Vagina (tissue), 2 donors: ENCODE results near the gene SCD5. TPM values are rescaled to one million over a fixed set of nuclear protein-coding genes. Genes with fewer than 3 reads are reported as not detected.

Experiments
- DNase-seq, 2 donors: peaks; one replicate each; pipeline ENCODE4 v3.0.0-alpha.2; 2017; ENCODE audit errors: extremely low spot score in 2 of 2
- H3K27ac ChIP-seq: fragments of 200-600 bp; sonication (generic); one replicate; pipeline ENCODE4 v1.5.1; 2019
- H3K27me3 ChIP-seq: fragments of 200-600 bp; sonication (generic); one replicate; pipeline ENCODE4 v1.5.1; 2019
- H3K36me3 ChIP-seq, 2 donors: fragments of 200-600 bp; sonication (generic); one replicate each; pipeline ENCODE4 v1.5.1; 2017 to 2019
- H3K4me1 ChIP-seq: fragments of 200-600 bp; sonication (generic); one replicate; pipeline ENCODE4 v1.5.1; 2019
- H3K4me3 ChIP-seq, 2 donors: fragments of 200-600 bp; sonication (generic); 1 replicate in 1 of 2; 2 replicates in 1 of 2; pipeline ENCODE4 v1.5.1; 2016 to 2019
- H3K9me3 ChIP-seq: fragments of 200-600 bp; sonication (generic); one replicate; pipeline ENCODE4 v1.5.1; 2019
- CTCF ChIP-seq, 3 experiments: fragments of 450-650 bp in 2 of 3; fragments of 200-600 bp in 1 of 3; sonication (generic) in 1 of 3; IDR thresholded peaks; one replicate each; pipeline ENCODE4 v1.5.1; 2017 to 2019; ENCODE audit warnings: antibody characterized with exemption in 3 of 3, mild to moderate bottlenecking in 2 of 3, moderate library complexity in 2 of 3
- POLR2A ChIP-seq, 2 donors: fragments of 450-650 bp; IDR thresholded peaks; one replicate each; pipeline ENCODE4 v1.6.1; 2017; ENCODE audit warnings: antibody characterized with exemption in 2 of 2, mild to moderate bottlenecking in 2 of 2, moderate library complexity in 2 of 2
- POLR2AphosphoS5 ChIP-seq, 2 donors: sonication (generic); formaldehyde crosslinking; IDR thresholded peaks; one replicate each; pipeline ENCODE4 v1.9.0; 2017; ENCODE audit warnings: antibody characterized with exemption in 2 of 2, mild to moderate bottlenecking in 2 of 2, low read depth in 1 of 2; ENCODE audit not compliant: insufficient read depth in 1 of 2
- intact Hi-C: fragments of 100-400 bp; cut with DNase I; formaldehyde crosslinking; loops from one replicate; pipeline ENCODE4 v1.15.1; 2023
- total RNA-seq: library from RNA; depleted of rRNA; stranded (reverse); fragments of >200 nt; gene quantifications from one replicate; pipeline ENCODE4 v1.2.3, GENCODE V29; 2016

The SCD5 gene
- total RNA-seq, 1 donor from 2014 or later = 16.9 TPM

- Histone ChIP-seq H3K27me3 (no peaks in the 10 kb centered on the region), H3K4me1 (no peaks in the 10 kb centered on the region), H3K27ac (no peak overlapping the region), H3K9me3 (no peaks in the 10 kb centered on the region), H3K4me3 (no peak overlapping the region), H3K36me3 (no peaks in the 10 kb centered on the region)
- TF ChIP-seq CTCF (IDR thresholded peaks at IDR 0.05) (no peak), POLR2AphosphoS5 (IDR thresholded peaks at IDR 0.05; ENCODE audit: insufficient read depth in 1 of 2, low read depth in 1 of 2) (no peak), POLR2A (IDR thresholded peaks at IDR 0.05) (no peak)
- intact Hi-C loops = no loop called here
- DNase-seq = no peak
Observed at GRCh38 chr4:82587826-82588540, 210.6 kb downstream of the SCD5 start.

GRCh38 chr4:82585690-82586435 is 212.7 kb downstream of the SCD5 start:
- no peaks in the 10 kb centered on the region for H3K4me1 ChIP-seq
- H3K36me3 ChIP-seq = no peaks in the 10 kb centered on the region
- no peaks in the 10 kb centered on the region for H3K27me3 ChIP-seq
- H3K27ac ChIP-seq = no peak overlapping the region
- TF ChIP-seq POLR2A (IDR thresholded peaks at IDR 0.05) (no peak), CTCF (IDR thresholded peaks at IDR 0.05) (no peak), POLR2AphosphoS5 (IDR thresholded peaks at IDR 0.05; ENCODE audit: insufficient read depth in 1 of 2, low read depth in 1 of 2) (no peak)
- no peak for DNase-seq
- no peak overlapping the region for H3K4me3 ChIP-seq
- H3K9me3 ChIP-seq = no peaks in the 10 kb centered on the region
- intact Hi-C loops = no loop called here

GRCh38 chr4:82584931-82585330 is 213.7 kb downstream of the SCD5 start:
- Histone ChIP-seq H3K9me3 (no peaks in the 10 kb centered on the region), H3K27ac (no peak overlapping the region), H3K4me1 (no peaks in the 10 kb centered on the region), H3K36me3 (no peaks in the 10 kb centered on the region), H3K27me3 (no peaks in the 10 kb centered on the region), H3K4me3 (no peak overlapping the region)
- intact Hi-C loops = no loop called here
- TF ChIP-seq POLR2AphosphoS5 (IDR thresholded peaks at IDR 0.05; ENCODE audit: insufficient read depth in 1 of 2, low read depth in 1 of 2) = no peak
- no peak for TF ChIP-seq POLR2A (IDR thresholded peaks at IDR 0.05)
- TF ChIP-seq CTCF (IDR thresholded peaks at IDR 0.05) = no peak
- no peak for DNase-seq

- Histone ChIP-seq H3K4me1 (no peaks in the 10 kb centered on the region), H3K27me3 (no peaks in the 10 kb centered on the region), H3K4me3 (no peak overlapping the region), H3K27ac (no peak overlapping the region), H3K9me3 (no peaks in the 10 kb centered on the region), H3K36me3 (no peaks in the 10 kb centered on the region)
- intact Hi-C loops = no loop called here
- no peak for DNase-seq
- TF ChIP-seq CTCF (IDR thresholded peaks at IDR 0.05) (no peak), POLR2A (IDR thresholded peaks at IDR 0.05) (no peak), POLR2AphosphoS5 (IDR thresholded peaks at IDR 0.05; ENCODE audit: insufficient read depth in 1 of 2, low read depth in 1 of 2) (no peak)
Observed at GRCh38 chr4:82583897-82584587, 214.6 kb downstream of the SCD5 start.
